GM20431 (cell line): ENCODE data around the gene MPDZ.

Source experiments
- in situ Hi-C: fragments of 300-500 bp; cut with MseI, MboI; formaldehyde crosslinking; loops from one replicate; pipeline ENCODE4 v1.15.0; 2020; ENCODE audit warnings: low sequenced_read_pairs; ENCODE audit not compliant: unreplicated experiment

Gene MPDZ

GRCh38 chr9:13209498-13209897, 70.0 kb downstream of the MPDZ start:
- in situ Hi-C loops: no loop called here

- in situ Hi-C loops: no loop called here
These were observed 73.7 kb downstream of the MPDZ start for GRCh38 chr9:13205824-13206223.

- in situ Hi-C loops: no loop called here
These were observed 89.5 kb downstream of the MPDZ start for GRCh38 chr9:13190040-13190439.

GRCh38 chr9:13189362-13189761, 90.1 kb downstream of the MPDZ start:
- in situ Hi-C loops: no loop called here

GRCh38 chr9:13186774-13187173, 92.7 kb downstream of the MPDZ start:
- in situ Hi-C loops: no loop called here

- in situ Hi-C loops: no loop called here
These were observed 93.4 kb downstream of the MPDZ start for GRCh38 chr9:13186091-13186490.

- in situ Hi-C loops: no loop called here
These were observed 97.8 kb downstream of the MPDZ start for GRCh38 chr9:13181652-13182051.

GRCh38 chr9:13179257-13179656, 100.2 kb downstream of the MPDZ start:
- in situ Hi-C loops: no loop called here

GRCh38 chr9:13175732-13176131, 103.8 kb downstream of the MPDZ start:
- in situ Hi-C loops: no loop called here

GRCh38 chr9:13174906-13175639, 104.4 kb downstream of the MPDZ start:
- in situ Hi-C loops: no loop called here

- in situ Hi-C loops: no loop called here
These were observed 105.9 kb downstream of the MPDZ start for GRCh38 chr9:13173553-13173952.

GRCh38 chr9:13171261-13171660, 108.2 kb downstream of the MPDZ start:
- in situ Hi-C loops: no loop called here

GRCh38 chr9:13166996-13167395, 112.5 kb downstream of the MPDZ start:
- in situ Hi-C loops: no loop called here

- in situ Hi-C loops: no loop called here
These were observed 113.5 kb downstream of the MPDZ start for GRCh38 chr9:13165956-13166355.

GRCh38 chr9:13165236-13165945, 114.1 kb downstream of the MPDZ start:
- in situ Hi-C loops: no loop called here

- in situ Hi-C loops: no loop called here
These were observed 115.5 kb downstream of the MPDZ start for GRCh38 chr9:13163946-13164345.

GRCh38 chr9:13163287-13163686, 116.2 kb downstream of the MPDZ start:
- in situ Hi-C loops: no loop called here

- in situ Hi-C loops: no loop called here
These were observed 119.4 kb downstream of the MPDZ start for GRCh38 chr9:13160051-13160450.

GRCh38 chr9:13158986-13159385, 120.5 kb downstream of the MPDZ start:
- in situ Hi-C loops: no loop called here

GRCh38 chr9:13151489-13151888, 128.0 kb downstream of the MPDZ start:
- in situ Hi-C loops: no loop called here

- in situ Hi-C loops: no loop called here
These were observed 130.0 kb downstream of the MPDZ start for GRCh38 chr9:13149454-13149853.

- in situ Hi-C loops: no loop called here
These were observed 132.7 kb downstream of the MPDZ start for GRCh38 chr9:13146840-13147239.
